Liver (tissue), 9 donors: ENCODE measurements around the gene STARD3. TPM values are rescaled to one million over a fixed set of nuclear protein-coding genes. Genes with fewer than 3 reads are reported as not detected.

ENCODE experiments used
- DNase-seq: peaks from one replicate; pipeline ENCODE4 v3.0.0-alpha.2; 2017; ENCODE audit warnings: low spot score
- H3K27ac ChIP-seq, 2 donors: one replicate each; pipeline ENCODE4 v1.7.0; 2013; ENCODE audit warnings: inconsistent platforms in 2 of 2, low read length in 2 of 2, control low read depth in 1 of 2, low read depth in 1 of 2, mild to moderate bottlenecking in 1 of 2
- H3K27me3 ChIP-seq, 4 donors: one replicate each; pipeline versions ENCODE4 v1.6.1 to v1.7.0; 2013; ENCODE audit warnings: low read length in 3 of 4, inconsistent platforms in 1 of 4, mild to moderate bottlenecking in 1 of 4, moderate library complexity in 1 of 4; ENCODE audit not compliant: control insufficient read depth in 4 of 4, insufficient read depth in 4 of 4
- H3K36me3 ChIP-seq, 4 donors: one replicate each; pipeline versions ENCODE4 v1.6.1 to v1.7.0; 2013; ENCODE audit warnings: low read length in 3 of 4, mild to moderate bottlenecking in 3 of 4, low read depth in 1 of 4, moderate library complexity in 1 of 4; ENCODE audit not compliant: control insufficient read depth in 4 of 4, insufficient read depth in 3 of 4
- H3K4me1 ChIP-seq, 4 donors: one replicate each; pipeline versions ENCODE4 v1.6.1 to v1.7.0; 2013; ENCODE audit warnings: low read length in 3 of 4, mild to moderate bottlenecking in 3 of 4, moderate library complexity in 1 of 4; ENCODE audit not compliant: control insufficient read depth in 4 of 4, insufficient read depth in 4 of 4
- H3K4me3 ChIP-seq, 3 donors: one replicate each; pipeline versions ENCODE4 v1.6.1 to v1.7.0; 2013; ENCODE audit warnings: low read length in 3 of 3, control low read depth in 1 of 3, low read depth in 1 of 3, mild to moderate bottlenecking in 1 of 3
- H3K9ac ChIP-seq, 2 donors: one replicate each; pipeline ENCODE4 v1.7.0; 2013; ENCODE audit warnings: low read length in 2 of 2, mild to moderate bottlenecking in 2 of 2, moderate library complexity in 2 of 2, control low read depth in 1 of 2, low read depth in 1 of 2
- H3K9me3 ChIP-seq, 4 donors: one replicate each; pipeline versions ENCODE4 v1.6.1 to v1.7.0; 2013; ENCODE audit warnings: low read length in 3 of 4; ENCODE audit not compliant: control insufficient read depth in 4 of 4
- CTCF ChIP-seq: fragments of 150-350 bp; IDR thresholded peaks from 2 replicates; pipeline ENCODE4 v1.5.1; 2017; ENCODE audit warnings: improper control_type of control experiment, low read depth, low read length; ENCODE audit not compliant: missing input control
- FOXA1 ChIP-seq: IDR thresholded peaks from 2 replicates; pipeline ENCODE4 v1.6.1; 2016; ENCODE audit warnings: antibody characterized with exemption
- FOXA2 ChIP-seq: IDR thresholded peaks from 2 replicates; pipeline ENCODE4 v1.6.1; 2016; ENCODE audit warnings: antibody characterized with exemption
- GABPA ChIP-seq, 2 donors: IDR thresholded peaks in 1 of 2; conservative IDR thresholded peaks in 1 of 2; 2 replicates each; pipeline ENCODE4 v1.6.1; 2016; ENCODE audit warnings: antibody characterized with exemption in 2 of 2, mild to moderate bottlenecking in 1 of 2, moderate library complexity in 1 of 2
- HNF4A ChIP-seq, 2 donors: conservative IDR thresholded peaks; 2 replicates each; pipeline ENCODE4 v1.6.1; 2016; ENCODE audit warnings: antibody characterized with exemption in 2 of 2, mild to moderate bottlenecking in 2 of 2
- HNF4G ChIP-seq: IDR thresholded peaks from 2 replicates; pipeline ENCODE4 v1.6.1; 2016; ENCODE audit warnings: antibody characterized with exemption
- JUND ChIP-seq, 2 donors: IDR thresholded peaks; 2 replicates each; pipeline ENCODE4 v1.6.1; 2016; ENCODE audit warnings: antibody characterized with exemption in 2 of 2
- NR2F2 ChIP-seq: IDR thresholded peaks from 2 replicates; pipeline ENCODE4 v1.6.1; 2016; ENCODE audit warnings: antibody characterized with exemption
- REST ChIP-seq: IDR thresholded peaks from 2 replicates; pipeline ENCODE4 v1.6.1; 2016; ENCODE audit warnings: antibody characterized with exemption, mild to moderate bottlenecking
- RXRA ChIP-seq, 2 donors: IDR thresholded peaks; 2 replicates each; pipeline ENCODE4 v1.6.1; 2017 to 2018; ENCODE audit warnings: antibody characterized with exemption in 2 of 2, mild to moderate bottlenecking in 1 of 2
- SP1 ChIP-seq: IDR thresholded peaks from 2 replicates; pipeline ENCODE4 v1.6.1; 2018; ENCODE audit warnings: antibody characterized with exemption, mild to moderate bottlenecking
- TAF1 ChIP-seq: conservative IDR thresholded peaks from 2 replicates; pipeline ENCODE4 v1.6.1; 2016; ENCODE audit warnings: antibody characterized with exemption, mild to moderate bottlenecking
- YY1 ChIP-seq: IDR thresholded peaks from 2 replicates; pipeline ENCODE4 v1.6.1; 2016; ENCODE audit warnings: antibody characterized with exemption, mild to moderate bottlenecking
- WGBS: extraction: QIAGEN DNeasy Blood & Tissue Kit; methylation state at CpG from one replicate; pipeline ENCODE4 v1.1.7; 2013; 5-methylcytosine and 5-hydroxymethylcytosine counted together
- polyA plus RNA-seq, 2 donors: library from polyadenylated mRNA; stranded (reverse) in 1 of 2; unstranded in 1 of 2; fragments of 200-250 nt in 1 of 2; fragments of >200 nt in 1 of 2; fragmentation: Nextera tagmentation in 1 of 2; extraction: Ambion mirVana in 1 of 2; gene quantifications; one replicate each; pipeline versions ENCODE4 v1.2.1 to v1.2.3, GENCODE V29; 2013 to 2015
- total RNA-seq, 2 donors: library from RNA; depleted of rRNA; stranded (reverse); fragments of >200 nt; gene quantifications; one replicate each; pipeline ENCODE4 v1.2.3, GENCODE V29; 2014
- TF ChIP-seq, protein P1 (sequence below): IDR thresholded peaks from 2 replicates; pipeline ENCODE4 v1.6.1; 2016; ENCODE audit warnings: antibody characterized with exemption
- TF ChIP-seq, protein P2 (sequence below): IDR thresholded peaks from 2 replicates; pipeline ENCODE4 v1.6.1; 2016; ENCODE audit warnings: antibody characterized with exemption
- TF ChIP-seq, protein P3 (sequence below): IDR thresholded peaks from 2 replicates; pipeline ENCODE4 v1.6.1; 2016; ENCODE audit warnings: antibody characterized with exemption
- donor health status: healthy.
- donor health status: healthy.
- donor health status: healthy.
- donor health status: healthy.
- donor health status: healthy.

The STARD3 gene
- total and polyA plus RNA-seq, 4 donors, result 15.0 to 34.0 (median 23.2) TPM

DNA sequence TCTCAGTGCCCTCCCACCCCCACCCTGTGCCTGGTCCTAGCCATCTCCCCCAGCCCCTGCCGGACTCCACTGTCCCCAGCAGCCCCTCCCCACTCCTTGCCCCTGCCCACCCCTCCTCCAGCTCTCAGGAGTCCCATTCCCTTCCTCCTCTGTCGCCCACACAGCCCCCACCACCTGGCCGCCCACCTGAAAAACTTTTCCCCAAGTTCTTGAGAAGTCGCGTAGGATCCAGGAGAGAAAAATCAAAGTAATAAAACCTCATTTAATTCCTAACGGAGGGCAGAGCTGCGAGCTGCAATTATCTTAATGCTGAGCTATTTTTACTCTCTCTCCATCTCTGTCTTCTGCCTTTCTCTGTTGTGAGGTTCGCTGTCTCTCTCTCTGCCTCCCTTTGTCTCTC, 12.6 kb upstream of the STARD3 start:
- Histone ChIP-seq H3K9me3 (no peaks in the 10 kb centered on the region), H3K4me3 (no peak overlapping the region), H3K36me3 (no peaks in the 10 kb centered on the region), H3K27me3 (peaks cover 0 to 12% (median 9%) of the 10 kb centered on the region in 4 donors), H3K27ac (no peak overlapping the region), H3K4me1 (peaks cover 0 to 14% (median 9%) of the 10 kb centered on the region in 4 donors), H3K9ac (no peak overlapping the region)
- WGBS, result 76% methylated on average over 8 of the region's 8 CpGs
- TF ChIP-seq, protein P1, sequence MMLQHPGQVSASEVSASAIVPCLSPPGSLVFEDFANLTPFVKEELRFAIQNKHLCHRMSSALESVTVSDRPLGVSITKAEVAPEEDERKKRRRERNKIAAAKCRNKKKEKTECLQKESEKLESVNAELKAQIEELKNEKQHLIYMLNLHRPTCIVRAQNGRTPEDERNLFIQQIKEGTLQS, result no peak
- TF ChIP-seq NR2F2, result no peak
- TF ChIP-seq REST, result no peak
- TF ChIP-seq, protein P2, sequence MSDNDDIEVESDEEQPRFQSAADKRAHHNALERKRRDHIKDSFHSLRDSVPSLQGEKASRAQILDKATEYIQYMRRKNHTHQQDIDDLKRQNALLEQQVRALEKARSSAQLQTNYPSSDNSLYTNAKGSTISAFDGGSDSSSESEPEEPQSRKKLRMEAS, result no peak
- TF ChIP-seq FOXA2, result no peak
- TF ChIP-seq YY1, result no peak
- TF ChIP-seq HNF4G, result no peak
- no peak for TF ChIP-seq SP1
- TF ChIP-seq CTCF, result no peak
- TF ChIP-seq FOXA1, result no peak
- TF ChIP-seq TAF1, result no peak
- TF ChIP-seq RXRA (IDR thresholded peaks at IDR 0.05), result no peak
- no peak for TF ChIP-seq JUND (IDR thresholded peaks at IDR 0.05)
- no peak for DNase-seq

GRCh38 chr17:39625198-39625785, 11.7 kb upstream of the STARD3 start:
- H3K4me1 ChIP-seq, result peaks cover 0 to 14% (median 9%) of the 10 kb centered on the region in 4 donors
- peaks cover 0 to 12% (median 9%) of the 10 kb centered on the region in 4 donors for H3K27me3 ChIP-seq
- no peak overlapping the region for H3K9ac ChIP-seq
- H3K27ac ChIP-seq, result no peak overlapping the region
- WGBS, result 48% methylated on average over 5 of the region's 5 CpGs
- no peak for DNase-seq
- no peak overlapping the region for H3K4me3 ChIP-seq
- no peaks in the 10 kb centered on the region for H3K9me3 ChIP-seq
- H3K36me3 ChIP-seq, result no peaks in the 10 kb centered on the region
- TF ChIP-seq NR2F2, result no peak
- no peak for TF ChIP-seq TAF1
- TF ChIP-seq YY1, result no peak
- no peak for TF ChIP-seq HNF4G
- no peak for TF ChIP-seq GABPA (IDR thresholded peaks at IDR 0.05 in 1 of 2, conservative IDR thresholded peaks at IDR 0.05 in 1 of 2)
- TF ChIP-seq FOXA1, result no peak
- TF ChIP-seq, protein P3, sequence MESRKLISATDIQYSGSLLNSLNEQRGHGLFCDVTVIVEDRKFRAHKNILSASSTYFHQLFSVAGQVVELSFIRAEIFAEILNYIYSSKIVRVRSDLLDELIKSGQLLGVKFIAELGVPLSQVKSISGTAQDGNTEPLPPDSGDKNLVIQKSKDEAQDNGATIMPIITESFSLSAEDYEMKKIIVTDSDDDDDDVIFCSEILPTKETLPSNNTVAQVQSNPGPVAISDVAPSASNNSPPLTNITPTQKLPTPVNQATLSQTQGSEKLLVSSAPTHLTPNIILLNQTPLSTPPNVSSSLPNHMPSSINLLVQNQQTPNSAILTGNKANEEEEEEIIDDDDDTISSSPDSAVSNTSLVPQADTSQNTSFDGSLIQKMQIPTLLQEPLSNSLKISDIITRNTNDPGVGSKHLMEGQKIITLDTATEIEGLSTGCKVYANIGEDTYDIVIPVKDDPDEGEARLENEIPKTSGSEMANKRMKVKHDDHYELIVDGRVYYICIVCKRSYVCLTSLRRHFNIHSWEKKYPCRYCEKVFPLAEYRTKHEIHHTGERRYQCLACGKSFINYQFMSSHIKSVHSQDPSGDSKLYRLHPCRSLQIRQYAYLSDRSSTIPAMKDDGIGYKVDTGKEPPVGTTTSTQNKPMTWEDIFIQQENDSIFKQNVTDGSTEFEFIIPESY, result no peak
- TF ChIP-seq SP1, result no peak
- no peak for TF ChIP-seq JUND (IDR thresholded peaks at IDR 0.05)
- no peak for TF ChIP-seq FOXA2
- TF ChIP-seq HNF4A (conservative IDR thresholded peaks at IDR 0.05), result no peak
- TF ChIP-seq, protein P2, result no peak
- TF ChIP-seq, protein P1, result no peak
- no peak for TF ChIP-seq CTCF
- TF ChIP-seq RXRA (IDR thresholded peaks at IDR 0.05), result no peak
